Neutrophil (primary cell): Measurements from ENCODE around the gene LUC7L3.
"Not testable (repeated sequence)": the region's sequence is repeated elsewhere in the genome, so short reads cannot be mapped to it uniquely, and the experiment has no call there.

Experiments used
- H3K27ac ChIP-seq: fragments of 200-600 bp; sonication (generic); 2 replicates; pipeline ENCODE4 v1.5.1; 2016; ENCODE audit warnings: mild to moderate bottlenecking, moderate library complexity
- H3K27me3 ChIP-seq: fragments of 200-600 bp; sonication (generic); 2 replicates; pipeline ENCODE4 v1.6.0; 2016; ENCODE audit warnings: mild to moderate bottlenecking
- H3K36me3 ChIP-seq: fragments of 200-600 bp; sonication (generic); 2 replicates; pipeline ENCODE4 v1.5.1; 2017
- H3K4me1 ChIP-seq, 2 experiments: fragments of 200-600 bp in 1 of 2; sonication (generic) in 1 of 2; 1 replicate in 1 of 2; 2 replicates in 1 of 2; pipeline versions ENCODE4 v1.5.1 to v1.6.1; 2013 to 2016; ENCODE audit warnings: low read depth in 1 of 2, low read length in 1 of 2, mild to moderate bottlenecking in 1 of 2, moderate library complexity in 1 of 2; ENCODE audit not compliant: control insufficient read depth in 1 of 2, insufficient read depth in 1 of 2
- H3K4me3 ChIP-seq, 2 experiments: fragments of 200-600 bp in 1 of 2; sonication (generic) in 1 of 2; 1 replicate in 1 of 2; 2 replicates in 1 of 2; pipeline ENCODE4 v1.5.1; 2013 to 2016; ENCODE audit warnings: low read depth in 1 of 2, low read length in 1 of 2, mild to moderate bottlenecking in 1 of 2, moderate library complexity in 1 of 2
- H3K9me3 ChIP-seq: fragments of 200-600 bp; sonication (generic); 2 replicates; pipeline ENCODE4 v1.5.1; 2016
- CTCF ChIP-seq: fragments of 200-600 bp; sonication (generic); IDR thresholded peaks from 2 replicates; pipeline ENCODE4 v1.5.1; 2016; ENCODE audit warnings: antibody characterized with exemption

Gene LUC7L3

GRCh38 chr17:50699410-50699809, 20.0 kb upstream of the LUC7L3 start:
- no peak for TF ChIP-seq CTCF
- H3K27me3 ChIP-seq: no peaks in the 10 kb centered on the region
- no peaks in the 10 kb centered on the region for H3K4me1 ChIP-seq
- H3K36me3 ChIP-seq: peaks cover 58% of the 10 kb centered on the region
- no peaks in the 10 kb centered on the region for H3K9me3 ChIP-seq
- no peak overlapping the region for H3K27ac ChIP-seq
- H3K4me3 ChIP-seq: no peak overlapping the region

GRCh38 chr17:50703162-50703561, 16.2 kb upstream of the LUC7L3 start:
- Histone ChIP-seq H3K4me1 (peaks cover 12% of the 10 kb centered on the region in 2 experiments), H3K27me3 (no peaks in the 10 kb centered on the region), H3K9me3 (no peaks in the 10 kb centered on the region), H3K4me3 (no peak overlapping the region), H3K27ac (no peak overlapping the region), H3K36me3 (peaks cover 29% of the 10 kb centered on the region)
- TF ChIP-seq CTCF: no peak

- no peak for TF ChIP-seq CTCF
- Histone ChIP-seq H3K27me3 (no peaks in the 10 kb centered on the region), H3K9me3 (no peaks in the 10 kb centered on the region), H3K4me3 (peak within 1 kb of the TSS; percentile 72 to 80), H3K27ac (peak within 1 kb of the TSS; percentile 89), H3K4me1 (peaks cover 22% of the 10 kb centered on the region in 2 experiments), H3K36me3 (peaks cover 11% of the 10 kb centered on the region)
Observed at GRCh38 chr17:50707289-50708049, 11.9 kb upstream of the LUC7L3 start, which contains the start of gene ANKRD40. Gene ANKRD40, minus strand, starts transcription at chr17:50707914. Its CDS starts 260 bp downstream, at chr17:50707654.

- Histone ChIP-seq H3K4me3 (peak overlapping the region; percentile 72 to 80), H3K27me3 (no peaks in the 10 kb centered on the region), H3K36me3 (peaks cover 6% of the 10 kb centered on the region), H3K4me1 (peaks cover 22% of the 10 kb centered on the region in 2 experiments), H3K9me3 (no peaks in the 10 kb centered on the region), H3K27ac (peak overlapping the region; percentile 89)
- TF ChIP-seq CTCF: no peak
Observed at GRCh38 chr17:50708050-50709000, 11.1 kb upstream of the LUC7L3 start.

- not testable (repeated sequence) for H3K9me3 ChIP-seq, H3K27me3 ChIP-seq, H3K36me3 ChIP-seq, H3K4me3 ChIP-seq
- H3K4me1 ChIP-seq: peaks cover 22% of the 10 kb centered on the region in 2 experiments
- H3K27ac ChIP-seq: peak overlapping the region; percentile 89
Observed at GRCh38 chr17:50709053-50709452, 10.3 kb upstream of the LUC7L3 start.
